D721Med (cell line): ENCODE measurements around the gene CLDN9.

Experiments
- DNase-seq: peaks from one replicate; pipeline ENCODE4 v3.0.0; 2011; ENCODE audit warnings: low spot score; ENCODE audit not compliant: insufficient read length
- FAIRE-seq: peaks from 2 replicates; lab custom pipeline; 2011; peaks lifted over from hg19 to GRCh38; lab: Jason Lieb, UNC
- TF ChIP-seq, protein P1 (sequence below): IDR thresholded peaks from 2 replicates; pipeline ENCODE4 v1.5.1; 2012; ENCODE audit warnings: mild to moderate bottlenecking, control low read depth; ENCODE audit not compliant: insufficient read depth; ENCODE audit errors: missing control alignments

The CLDN9 gene

DNA sequence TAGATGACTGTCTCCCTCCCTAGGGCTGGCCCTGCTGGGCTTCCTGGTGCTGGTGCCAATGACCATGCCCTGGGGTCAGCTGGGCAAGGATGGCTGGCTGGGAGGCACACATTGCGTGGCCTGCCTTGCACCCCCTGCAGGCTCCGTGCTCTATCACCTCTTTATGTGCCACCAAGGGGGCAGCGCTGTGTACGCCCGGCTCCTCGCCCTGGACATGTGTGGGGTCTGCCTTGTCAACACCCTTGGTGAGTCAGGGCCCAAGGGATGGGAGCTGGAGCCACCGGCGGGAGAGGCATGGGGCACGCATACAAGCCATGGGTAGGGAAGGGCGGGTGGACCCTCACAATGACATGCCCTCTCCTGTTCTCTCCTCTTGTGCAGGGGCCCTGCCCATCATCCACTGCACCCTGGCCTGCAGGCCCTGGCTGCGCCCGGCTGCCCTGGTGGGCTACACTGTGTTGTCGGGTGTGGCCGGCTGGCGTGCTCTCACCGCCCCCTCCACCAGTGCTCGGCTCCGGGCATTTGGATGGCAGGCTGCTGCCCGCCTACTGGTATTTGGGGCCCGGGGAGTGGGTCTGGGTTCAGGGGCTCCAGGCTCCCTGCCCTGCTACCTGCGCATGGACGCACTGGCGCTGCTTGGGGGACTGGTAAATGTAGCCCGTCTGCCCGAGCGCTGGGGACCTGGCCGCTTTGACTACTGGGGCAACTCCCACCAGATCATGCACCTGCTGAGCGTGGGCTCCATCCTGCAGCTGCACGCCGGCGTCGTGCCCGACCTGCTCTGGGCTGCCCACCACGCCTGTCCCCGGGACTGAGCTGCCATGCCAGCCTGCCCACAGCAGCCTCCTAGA is 41.4 kb upstream of the CLDN9 start:
- FAIRE-seq (no peak), DNase-seq (no peak)
- TF ChIP-seq, protein P1, sequence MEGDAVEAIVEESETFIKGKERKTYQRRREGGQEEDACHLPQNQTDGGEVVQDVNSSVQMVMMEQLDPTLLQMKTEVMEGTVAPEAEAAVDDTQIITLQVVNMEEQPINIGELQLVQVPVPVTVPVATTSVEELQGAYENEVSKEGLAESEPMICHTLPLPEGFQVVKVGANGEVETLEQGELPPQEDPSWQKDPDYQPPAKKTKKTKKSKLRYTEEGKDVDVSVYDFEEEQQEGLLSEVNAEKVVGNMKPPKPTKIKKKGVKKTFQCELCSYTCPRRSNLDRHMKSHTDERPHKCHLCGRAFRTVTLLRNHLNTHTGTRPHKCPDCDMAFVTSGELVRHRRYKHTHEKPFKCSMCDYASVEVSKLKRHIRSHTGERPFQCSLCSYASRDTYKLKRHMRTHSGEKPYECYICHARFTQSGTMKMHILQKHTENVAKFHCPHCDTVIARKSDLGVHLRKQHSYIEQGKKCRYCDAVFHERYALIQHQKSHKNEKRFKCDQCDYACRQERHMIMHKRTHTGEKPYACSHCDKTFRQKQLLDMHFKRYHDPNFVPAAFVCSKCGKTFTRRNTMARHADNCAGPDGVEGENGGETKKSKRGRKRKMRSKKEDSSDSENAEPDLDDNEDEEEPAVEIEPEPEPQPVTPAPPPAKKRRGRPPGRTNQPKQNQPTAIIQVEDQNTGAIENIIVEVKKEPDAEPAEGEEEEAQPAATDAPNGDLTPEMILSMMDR = no peak

DNA sequence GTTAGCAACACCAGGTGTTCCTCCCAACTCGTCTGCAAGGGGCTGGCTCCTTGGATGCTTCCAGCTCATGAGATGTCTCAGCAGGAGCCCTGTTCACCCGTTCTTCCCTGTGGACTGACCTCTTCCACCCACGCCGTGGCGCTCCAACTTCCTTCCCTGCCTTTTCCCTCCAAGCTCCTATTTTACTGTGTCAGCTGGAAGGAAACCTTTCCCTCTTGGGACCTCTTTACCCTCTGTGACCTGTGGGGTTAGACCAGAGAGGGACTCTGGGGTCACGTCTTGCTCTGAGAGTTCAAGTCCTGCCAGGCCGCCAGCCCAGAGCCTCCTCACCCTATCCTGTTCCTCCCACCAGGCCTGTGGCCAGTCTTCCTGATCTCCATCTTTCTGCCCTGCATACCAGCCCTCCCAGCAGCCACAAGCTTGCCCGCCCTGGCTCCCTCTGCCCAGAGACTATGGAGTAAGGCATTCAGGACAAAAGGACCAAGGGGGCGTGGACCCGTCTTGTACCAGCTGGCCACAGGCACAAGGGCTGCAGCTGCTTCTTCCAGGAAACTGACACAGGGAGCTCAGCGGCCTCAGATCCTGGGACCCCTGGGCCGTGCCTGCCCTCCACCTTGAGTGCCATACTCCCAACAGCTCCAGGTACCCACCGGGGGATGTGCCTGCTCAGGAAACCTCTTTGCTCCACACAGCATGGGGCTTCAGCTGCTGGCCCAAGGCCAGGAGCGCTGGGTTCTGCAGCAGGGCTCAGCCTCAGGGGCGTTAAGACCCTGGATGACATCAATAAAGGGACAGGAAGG is 40.5 kb upstream of the CLDN9 start:
- FAIRE-seq (no peak), DNase-seq (no peak)
- TF ChIP-seq, protein P1 = no peak

DNA sequence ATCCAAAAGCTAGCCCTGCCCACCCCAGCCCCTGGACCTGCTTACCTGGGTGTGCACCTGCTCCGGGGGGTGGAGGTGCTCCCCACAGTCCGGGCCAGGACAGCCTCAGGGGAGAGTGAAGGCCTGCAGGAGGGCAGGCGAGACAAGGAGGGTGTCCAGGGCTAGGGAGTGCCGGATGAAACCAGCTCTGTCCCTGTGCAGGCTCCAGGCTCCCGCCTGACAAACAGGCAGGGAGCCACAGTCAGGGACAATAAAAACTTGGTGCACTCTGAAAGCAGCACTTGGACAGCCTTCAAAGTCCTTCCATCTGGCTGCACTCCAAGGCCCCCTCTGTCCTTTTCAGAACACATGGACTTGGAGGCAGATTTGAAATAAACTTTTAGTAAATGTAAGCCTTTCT is 39.6 kb upstream of the CLDN9 start:
- TF ChIP-seq, protein P1 = no peak
- no peak for FAIRE-seq

DNA sequence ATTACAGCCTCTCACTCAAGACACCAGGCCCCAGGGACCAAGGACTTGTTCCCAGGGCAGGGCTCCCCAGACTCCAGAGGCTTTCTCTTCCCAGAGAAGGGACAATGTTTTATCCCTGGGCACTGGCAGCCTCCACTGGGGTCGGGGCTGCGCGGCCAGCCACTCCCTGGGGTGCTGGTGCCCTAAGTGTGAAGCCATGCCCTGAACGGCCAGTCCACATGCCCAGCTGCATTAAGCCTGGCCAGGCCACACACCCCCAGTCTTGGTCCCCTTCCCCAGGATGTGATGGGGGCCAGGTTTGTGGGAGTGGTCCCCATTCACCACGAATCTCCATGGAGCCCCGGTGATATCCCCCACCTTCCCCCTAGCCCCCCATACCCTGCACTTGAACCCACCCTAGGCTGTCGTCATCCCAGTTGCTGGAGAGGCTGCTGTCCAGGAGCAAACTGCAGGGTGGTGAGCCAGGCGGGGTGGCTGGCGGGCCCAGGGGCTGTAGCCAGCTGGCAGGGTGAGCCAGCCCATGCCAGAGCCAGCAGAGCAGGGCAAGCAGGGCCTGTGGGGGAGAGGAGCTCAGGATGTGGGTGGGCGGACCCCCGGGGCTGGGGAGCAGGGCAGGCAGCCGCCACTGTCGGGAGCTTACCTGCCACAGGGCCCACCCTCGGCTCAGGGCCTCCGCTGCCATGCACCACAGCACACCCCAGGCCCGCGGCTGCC is 39.0 kb upstream of the CLDN9 start:
- FAIRE-seq (no peak), DNase-seq (no peak)
- TF ChIP-seq, protein P1 = no peak

More for the DNA sequence above, 39.6 kb upstream of the CLDN9 start:
- no peak for DNase-seq

DNA sequence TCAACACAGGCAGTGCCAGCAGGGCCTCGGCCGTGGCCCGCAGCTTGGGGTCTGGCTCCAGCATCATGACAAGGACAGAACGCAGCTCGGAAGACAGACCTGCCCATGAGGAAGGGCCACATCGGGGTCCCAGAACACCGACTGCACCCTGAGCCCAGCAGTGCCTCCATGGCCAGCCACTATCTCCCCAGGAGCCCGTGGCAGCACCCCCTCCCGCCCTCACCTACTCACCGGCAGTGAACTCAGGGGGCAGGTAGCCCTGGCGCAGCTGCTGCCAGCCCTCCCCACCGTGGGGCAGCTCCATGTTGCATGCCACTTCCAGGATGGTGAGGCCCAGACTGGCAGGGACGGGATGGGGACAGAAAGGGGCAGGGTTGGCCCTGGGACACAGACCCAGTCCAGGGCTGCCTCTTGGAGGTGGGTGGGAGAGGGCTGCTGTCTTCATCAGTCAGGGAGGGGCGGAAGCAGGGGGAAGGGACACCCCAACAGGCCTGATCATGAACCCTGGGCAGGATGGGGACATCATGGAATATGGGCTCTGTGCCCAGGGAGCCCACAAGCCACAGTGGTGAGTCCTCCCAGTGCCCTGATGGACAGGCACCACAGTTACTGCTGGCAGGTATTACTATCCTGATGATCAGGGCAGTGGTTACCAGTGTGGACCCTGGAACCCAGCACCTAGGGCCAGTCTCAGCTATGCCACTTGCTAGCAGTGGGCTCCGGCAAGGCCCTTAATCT is 38.2 kb upstream of the CLDN9 start:
- FAIRE-seq = no peak

More for the DNA sequence above, 38.2 kb upstream of the CLDN9 start:
- TF ChIP-seq, protein P1 = no peak
- no peak for DNase-seq
